OCI-LY1 (cell line): ENCODE data around the gene STK39.

Experiments
- CTCF ChIP-seq: fragments of 200-600 bp; sonication (generic), shearing (Covaris generic); IDR thresholded peaks from 2 replicates; pipeline ENCODE4 v1.5.1; 2017; ENCODE audit warnings: mild to moderate bottlenecking, antibody characterized with exemption, low read length, moderate library complexity, mixed read lengths
- EZH2 ChIP-seq: fragments of 200-600 bp; sonication (generic), shearing (Covaris generic); IDR thresholded peaks from 2 replicates; pipeline ENCODE4 v1.8.0; 2017; ENCODE audit warnings: borderline replicate concordance, mixed run types, mild to moderate bottlenecking, antibody characterized with exemption, low read length, moderate library complexity, mixed read lengths

GRCh38 chr2:168009900-168010299 is 237.5 kb downstream of the STK39 start:
- no peak for TF ChIP-seq CTCF
- no peak for TF ChIP-seq EZH2
